Esophagus squamous epithelium (tissue), 5 donors: ENCODE measurements around the gene GPR26. TPM values are rescaled to one million over a fixed set of nuclear protein-coding genes. Genes with fewer than 3 reads are reported as not detected.

Source experiments
- DNase-seq: peaks from one replicate; lab custom pipeline; 2025; lab: John Stamatoyannopoulos, UW
- H3K27ac ChIP-seq, 4 donors: fragments of 200-600 bp; sonication (generic); one replicate each; pipeline ENCODE4 v1.5.1; 2016 to 2019; ENCODE audit warnings: mild to moderate bottlenecking in 1 of 4
- H3K27me3 ChIP-seq, 4 donors: fragments of 200-600 bp; sonication (generic); 1 replicate in 3 of 4; 2 replicates in 1 of 4; pipeline versions ENCODE4 v1.5.1 to v1.6.0; 2017 to 2021; ENCODE audit warnings: antibody characterized with exemption in 1 of 4
- H3K36me3 ChIP-seq, 3 donors: fragments of 200-600 bp; sonication (generic); one replicate each; pipeline ENCODE4 v1.5.1; 2016 to 2019
- H3K4me1 ChIP-seq, 3 donors: fragments of 200-600 bp; sonication (generic); one replicate each; pipeline ENCODE4 v1.5.1; 2017 to 2019
- H3K4me3 ChIP-seq, 4 donors: fragments of 200-600 bp; sonication (generic); 1 replicate in 3 of 4; 2 replicates in 1 of 4; pipeline ENCODE4 v1.5.1; 2016 to 2019; ENCODE audit warnings: mild to moderate bottlenecking in 2 of 4, moderate library complexity in 1 of 4
- H3K9me3 ChIP-seq, 3 donors: fragments of 200-600 bp; sonication (generic); one replicate each; pipeline ENCODE4 v1.5.1; 2016 to 2019
- CTCF ChIP-seq, 6 experiments: fragments of 450-650 bp in 4 of 6; fragments of 200-600 bp in 2 of 6; sonication (generic) in 2 of 6; IDR thresholded peaks; one replicate each; pipeline ENCODE4 v1.5.1; 2016 to 2019; ENCODE audit warnings: antibody characterized with exemption in 6 of 6, mild to moderate bottlenecking in 4 of 6, moderate library complexity in 4 of 6
- POLR2A ChIP-seq, 4 donors: fragments of 450-650 bp; IDR thresholded peaks; one replicate each; pipeline ENCODE4 v1.6.1; 2017; ENCODE audit warnings: antibody characterized with exemption in 4 of 4, mild to moderate bottlenecking in 4 of 4, moderate library complexity in 3 of 4
- WGBS, 2 donors: methylation state at CpG; one replicate each; pipeline ENCODE4 v1.1.5; 2018; 5-methylcytosine and 5-hydroxymethylcytosine counted together
- intact Hi-C: fragments of 100-400 bp; cut with DNase I; formaldehyde crosslinking; loops from one replicate; pipeline ENCODE4 v1.15.0; 2022
- total RNA-seq, 4 donors: library from RNA; depleted of rRNA; stranded (reverse); fragments of >200 nt; gene quantifications; one replicate each; pipeline ENCODE4 v1.1.0, GENCODE V29; 2016
- donor health status: DM: yes; HTN: yes; CAD: no.

The GPR26 gene
- total RNA-seq, 4 donors from 2014 or later, result not detected

GRCh38 chr10:123651421-123652047, 14.6 kb upstream of the GPR26 start:
- no peak for TF ChIP-seq CTCF (IDR thresholded peaks at IDR 0.05)
- TF ChIP-seq POLR2A (IDR thresholded peaks at IDR 0.05), result no peak
- Histone ChIP-seq H3K4me1 (no peaks in the 10 kb centered on the region), H3K9me3 (no peaks in the 10 kb centered on the region), H3K27me3 (peaks cover 0 to 15% (median 0%) of the 10 kb centered on the region in 4 donors), H3K27ac (no peak overlapping the region), H3K36me3 (no peaks in the 10 kb centered on the region), H3K4me3 (no peak overlapping the region)
- no peak for DNase-seq
- intact Hi-C loops, result no loop called here
- 67 to 80% methylated on average over 5 to 6 of the region's 6 CpGs for WGBS, 2 donors

GRCh38 chr10:123655751-123656150, 10.4 kb upstream of the GPR26 start:
- intact Hi-C loops, result no loop called here
- DNase-seq, result no peak
- TF ChIP-seq CTCF (IDR thresholded peaks at IDR 0.05), result no peak
- no peak for TF ChIP-seq POLR2A (IDR thresholded peaks at IDR 0.05)

GRCh38 chr10:123663522-123663921, 2.6 kb upstream of the GPR26 start:
- Histone ChIP-seq H3K4me3 (no peak overlapping the region), H3K27me3 (peaks cover 0 to 57% (median 3%) of the 10 kb centered on the region in 4 donors), H3K36me3 (no peaks in the 10 kb centered on the region), H3K4me1 (no peaks in the 10 kb centered on the region), H3K27ac (no peak overlapping the region), H3K9me3 (no peaks in the 10 kb centered on the region)
- intact Hi-C loops, result no loop called here
- TF ChIP-seq POLR2A (IDR thresholded peaks at IDR 0.05) (no peak), CTCF (IDR thresholded peaks at IDR 0.05) (no peak)
- DNase-seq, result no peak
- WGBS, 2 donors, result 14 to 16% methylated on average over 2 to 3 of the region's 3 CpGs

More at GRCh38 chr10:123655751-123656150, 10.4 kb upstream of the GPR26 start:
- Histone ChIP-seq H3K27ac (no peak overlapping the region), H3K36me3 (no peaks in the 10 kb centered on the region), H3K4me3 (no peak overlapping the region), H3K4me1 (no peaks in the 10 kb centered on the region), H3K9me3 (no peaks in the 10 kb centered on the region), H3K27me3 (peaks cover 0 to 7% (median 0%) of the 10 kb centered on the region in 4 donors)
- WGBS, 2 donors, result 48 to 56% methylated on average over 2 of the region's 2 CpGs

GRCh38 chr10:123665491-123666286, 466 bp upstream of the GPR26 start:
- 7 to 14% methylated on average over 28 to 30 of the region's 47 CpGs for WGBS, 2 donors
- TF ChIP-seq POLR2A (IDR thresholded peaks at IDR 0.05) (no peak), CTCF (IDR thresholded peaks at IDR 0.05) (no peak)

GRCh38 chr10:123669886-123670285, 3.7 kb downstream of the GPR26 start:
- Histone ChIP-seq H3K9me3 (no peaks in the 10 kb centered on the region), H3K27me3 (peaks cover 0 to 78% (median 3%) of the 10 kb centered on the region in 4 donors), H3K4me3 (no peak overlapping the region), H3K27ac (no peak overlapping the region), H3K4me1 (no peaks in the 10 kb centered on the region), H3K36me3 (no peaks in the 10 kb centered on the region)
- DNase-seq, result no peak
- TF ChIP-seq CTCF (IDR thresholded peaks at IDR 0.05), result no peak
- TF ChIP-seq POLR2A (IDR thresholded peaks at IDR 0.05), result no peak
- intact Hi-C loops, result no loop called here

More at GRCh38 chr10:123665491-123666286, 466 bp upstream of the GPR26 start:
- intact Hi-C loops, result no loop called here
- Histone ChIP-seq H3K9me3 (no peaks in the 10 kb centered on the region), H3K27me3 (peaks cover 0 to 78% (median 3%) of the 10 kb centered on the region in 4 donors), H3K4me3 (no peak overlapping the region), H3K27ac (no peak overlapping the region), H3K36me3 (no peaks in the 10 kb centered on the region), H3K4me1 (no peaks in the 10 kb centered on the region)
- no peak for DNase-seq
